Stimulated activated CD4-positive, alpha-beta T cell treated with anti-CD3 and anti-CD28 coated beads, Interleukin-12 subunit alpha, Interleukin-12 subunit beta, amount 100 ng/mL, for 4 hours (primary cell): Measurements from ENCODE around the gene COPZ1.
"Not testable (repeated sequence)": the region's sequence is repeated elsewhere in the genome, so short reads cannot be mapped to it uniquely, and the experiment has no call there.

Source experiments
- DNase-seq: peaks from one replicate; pipeline ENCODE4 v3.0.0-alpha.2; 2020

COPZ1 gene

GRCh38 chr12:54324617-54325441 lies at the start of gene COPZ1:
COPZ1 (plus strand) TSS chr12:54325131; CDS start chr12:54325164, 33 bp downstream.
- peak; percentile 82 for DNase-seq

GRCh38 chr12:54276368-54276767 lies 48.6 kb upstream of the COPZ1 start:
- DNase-seq: no peak

GRCh38 chr12:54277823-54278276 lies 47.1 kb upstream of the COPZ1 start:
- no peak for DNase-seq

- no peak for DNase-seq
These were observed 45.7 kb upstream of the COPZ1 start for GRCh38 chr12:54279227-54279631.

GRCh38 chr12:54279632-54280467 lies 45.1 kb upstream of the COPZ1 start, which contains the start of gene CBX5:
CBX5 (minus strand) TSS chr12:54280122; CDS start chr12:54257650, 22,472 bp downstream.
- peak; percentile 99 for DNase-seq

- peak; percentile 80 for DNase-seq
These were observed 44.3 kb upstream of the COPZ1 start, which contains the start of gene HNRNPA1 for GRCh38 chr12:54280468-54281260. HNRNPA1 (plus strand) TSS chr12:54280726; CDS start chr12:54280808, 82 bp downstream.

GRCh38 chr12:54281261-54281638 lies 43.7 kb upstream of the COPZ1 start:
- DNase-seq: not testable (repeated sequence)

GRCh38 chr12:54281694-54282093 lies 43.2 kb upstream of the COPZ1 start:
- DNase-seq: not testable (repeated sequence)

- DNase-seq: peak; percentile 33
These were observed 41.9 kb upstream of the COPZ1 start for GRCh38 chr12:54282949-54283593.

GRCh38 chr12:54284070-54284780 lies 40.7 kb upstream of the COPZ1 start:
- DNase-seq: not testable (repeated sequence)

- DNase-seq: no peak
These were observed 39.5 kb upstream of the COPZ1 start for GRCh38 chr12:54285150-54286041.

- DNase-seq: no peak
These were observed 38.6 kb upstream of the COPZ1 start for GRCh38 chr12:54286042-54287030.

GRCh38 chr12:54287261-54288157 lies 37.4 kb upstream of the COPZ1 start:
- no peak for DNase-seq

- DNase-seq: no peak
These were observed 32.6 kb upstream of the COPZ1 start for GRCh38 chr12:54292083-54292930.

- DNase-seq: no peak
These were observed 32.0 kb upstream of the COPZ1 start for GRCh38 chr12:54292931-54293241.

GRCh38 chr12:54294152-54294952 lies 30.6 kb upstream of the COPZ1 start:
- peak; percentile 49 for DNase-seq
